GM23338 (cell line): ENCODE results near the gene GPC5. TPM values are rescaled to one million over a fixed set of nuclear protein-coding genes. Genes with fewer than 3 reads are reported as not detected.

Experiments
- ATAC-seq: fragments of 200-7000 bp; cut with Tn5 transposase; 3 replicates; pipeline ENCODE4 v1.9.1; 2020
- DNase-seq: peaks from one replicate; pipeline ENCODE4 v3.0.0-alpha.2; 2015; ENCODE audit warnings: low spot score
- H2AFZ ChIP-seq: fragments of 200-600 bp; sonication (generic); 2 replicates; pipeline ENCODE4 v1.8.0; 2016; ENCODE audit warnings: antibody characterized with exemption, mild to moderate bottlenecking, moderate library complexity
- H3F3A ChIP-seq: fragments of 200-600 bp; sonication (generic); replicated peaks from 2 replicates; pipeline ENCODE4 v1.8.0; 2017; ENCODE audit warnings: antibody characterized with exemption, mixed run types, low read depth
- H3K27ac ChIP-seq: fragments of 200-600 bp; sonication (generic); 2 replicates; pipeline ENCODE4 v1.6.1; 2016; ENCODE audit warnings: low read depth
- H3K27me3 ChIP-seq: fragments of 200-600 bp; sonication (generic); 2 replicates; pipeline ENCODE4 v1.8.0; 2016; ENCODE audit warnings: mild to moderate bottlenecking, mixed run types, moderate library complexity; ENCODE audit not compliant: insufficient read depth
- H3K36me3 ChIP-seq: fragments of 200-600 bp; sonication (generic); 2 replicates; pipeline ENCODE4 v1.8.0; 2016; ENCODE audit warnings: mild to moderate bottlenecking; ENCODE audit not compliant: insufficient read depth
- H3K4me1 ChIP-seq: fragments of 200-600 bp; sonication (generic); 2 replicates; pipeline ENCODE4 v1.8.0; 2016; ENCODE audit warnings: mild to moderate bottlenecking, moderate library complexity; ENCODE audit not compliant: insufficient read depth
- H3K4me2 ChIP-seq: fragments of 200-600 bp; sonication (generic); 2 replicates; pipeline ENCODE4 v1.7.1; 2017; ENCODE audit warnings: mixed run types
- H3K4me3 ChIP-seq: fragments of 200-600 bp; sonication (generic); 2 replicates; pipeline ENCODE4 v1.6.1; 2016; ENCODE audit warnings: mixed run types
- H3K79me2 ChIP-seq: fragments of 200-600 bp; sonication (generic); replicated peaks from 2 replicates; pipeline ENCODE4 v1.8.0; 2017; ENCODE audit warnings: mild to moderate bottlenecking; ENCODE audit not compliant: insufficient read depth
- H3K9me2 ChIP-seq: fragments of 200-600 bp; sonication (generic); 2 replicates; pipeline ENCODE4 v1.8.0; 2017; ENCODE audit not compliant: insufficient read depth
- H4K20me1 ChIP-seq: fragments of 200-600 bp; sonication (generic); replicated peaks from 2 replicates; pipeline ENCODE4 v1.8.0; 2017; ENCODE audit warnings: mild to moderate bottlenecking; ENCODE audit not compliant: insufficient read depth
- H3K27ac Mint-ChIP-seq: 2 replicates; pipeline ENCODE4 v1.8.0; 2020; ENCODE audit warnings: inconsistent platforms, mild to moderate bottlenecking, moderate library complexity, mixed read lengths
- H3K27me3 Mint-ChIP-seq: 3 replicates; pipeline ENCODE4 v1.8.0; 2022; ENCODE audit warnings: low read depth, mild to moderate bottlenecking, moderate library complexity, mixed read lengths, inconsistent platforms; ENCODE audit not compliant: insufficient read depth, poor library complexity
- H3K36me3 Mint-ChIP-seq: 3 replicates; pipeline ENCODE4 v1.8.0; 2021; ENCODE audit warnings: low read depth, mild to moderate bottlenecking, inconsistent platforms, moderate library complexity, mixed read lengths
- H3K4me1 Mint-ChIP-seq: 3 replicates; pipeline ENCODE4 v1.8.0; 2020; ENCODE audit warnings: mild to moderate bottlenecking, inconsistent platforms, mixed read lengths
- H3K4me3 Mint-ChIP-seq: 3 replicates; pipeline ENCODE4 v1.8.0; 2021; ENCODE audit warnings: moderate library complexity, mild to moderate bottlenecking, inconsistent platforms, mixed read lengths
- H3K9me3 Mint-ChIP-seq: 3 replicates; pipeline ENCODE4 v1.8.0; 2020; ENCODE audit warnings: moderate library complexity, mild to moderate bottlenecking, inconsistent platforms, mixed read lengths
- CREB1 ChIP-seq: fragments of 250-450 bp; sonication (Bioruptor Pico); IDR thresholded peaks from 2 replicates; pipeline ENCODE4 v1.5.0; 2020; ENCODE audit warnings: low read depth, mild to moderate bottlenecking, moderate library complexity
- EZH2 ChIP-seq: fragments of 200-600 bp; sonication (generic); IDR thresholded peaks from one replicate; pipeline ENCODE4 v1.8.0; 2017; ENCODE audit warnings: antibody characterized with exemption, mild to moderate bottlenecking, low read depth; ENCODE audit not compliant: unreplicated experiment
- EZH2phosphoT487 ChIP-seq: fragments of 200-600 bp; sonication (generic); IDR thresholded peaks from one replicate; pipeline ENCODE4 v1.8.1; 2018; ENCODE audit warnings: antibody characterized with exemption; ENCODE audit not compliant: unreplicated experiment
- JUNB ChIP-seq: IDR thresholded peaks from one replicate; pipeline ENCODE4 v1.6.1; 2016; ENCODE audit warnings: antibody characterized with exemption; ENCODE audit not compliant: unreplicated experiment
- NANOG ChIP-seq: IDR thresholded peaks from 2 replicates; pipeline ENCODE4 v1.6.1; 2016; ENCODE audit warnings: antibody characterized with exemption, borderline replicate concordance
- POLR2AphosphoS5 ChIP-seq: IDR thresholded peaks from 2 replicates; pipeline ENCODE4 v1.6.1; 2016; ENCODE audit warnings: antibody characterized with exemption, low read depth
- ZNF114 ChIP-seq: fragments of 250-450 bp; sonication (Bioruptor Pico); IDR thresholded peaks from 2 replicates; pipeline ENCODE4 v1.5.0; 2020; ENCODE audit warnings: mild to moderate bottlenecking, moderate library complexity
- polyA plus RNA-seq: library from polyadenylated mRNA; unstranded; fragments of >200 nt; fragmentation: Nextera tagmentation; extraction: Ambion mirVana; gene quantifications from 2 replicates; pipeline ENCODE4 v1.2.1, GENCODE V29; 2016
- total RNA-seq: library from RNA; depleted of rRNA; stranded (reverse); fragments of >200 nt; shearing (Covaris generic); gene quantifications from 2 replicates; pipeline ENCODE4 v1.2.3, GENCODE V29; 2014
- TF ChIP-seq, protein P1 (sequence below), 2 experiments: fragments of 200-600 bp in 1 of 2; sonication (generic) in 1 of 2; conservative IDR thresholded peaks; 2 replicates each; pipeline versions ENCODE4 v1.5.1 to v1.6.1; 2016 to 2017; ENCODE audit warnings: antibody characterized with exemption in 2 of 2, low read depth in 2 of 2, mild to moderate bottlenecking in 2 of 2, moderate library complexity in 1 of 2
- TF ChIP-seq, protein P2 (sequence below): IDR thresholded peaks from one replicate; pipeline ENCODE4 v1.6.1; 2018; ENCODE audit warnings: antibody characterized with exemption; ENCODE audit not compliant: unreplicated experiment

Gene GPC5
- total and polyA plus RNA-seq, 2 experiments from 2014 or later = 0.95 to 1.1 TPM

DNA sequence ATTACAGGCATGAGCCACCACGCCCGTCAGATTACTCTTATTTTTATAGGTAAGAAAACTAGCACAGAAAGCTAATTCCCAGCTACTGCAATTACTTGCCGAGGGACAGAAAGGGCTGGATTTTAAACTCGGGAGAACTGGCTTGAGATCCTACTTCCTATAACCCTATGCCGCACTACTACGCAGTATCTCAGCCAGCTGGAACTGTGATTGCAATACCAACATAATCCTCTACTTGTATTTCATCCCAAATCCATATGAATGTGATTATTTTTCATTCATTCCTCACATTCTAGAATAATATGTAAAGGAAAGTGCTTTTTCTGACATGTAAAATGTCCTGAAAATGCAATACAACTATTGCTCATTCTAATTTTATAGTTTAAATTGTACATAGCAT is 1054.4 kb downstream of the GPC5 start:
- no peak overlapping the region for H2AFZ ChIP-seq
- no peaks in the 10 kb centered on the region for H3F3A ChIP-seq
- no peak for TF ChIP-seq ZNF114 (CRISPR knock-in tag)
- no peak for TF ChIP-seq JUNB
- TF ChIP-seq EZH2phosphoT487 = no peak
- TF ChIP-seq EZH2 = no peak
- TF ChIP-seq, protein P1, sequence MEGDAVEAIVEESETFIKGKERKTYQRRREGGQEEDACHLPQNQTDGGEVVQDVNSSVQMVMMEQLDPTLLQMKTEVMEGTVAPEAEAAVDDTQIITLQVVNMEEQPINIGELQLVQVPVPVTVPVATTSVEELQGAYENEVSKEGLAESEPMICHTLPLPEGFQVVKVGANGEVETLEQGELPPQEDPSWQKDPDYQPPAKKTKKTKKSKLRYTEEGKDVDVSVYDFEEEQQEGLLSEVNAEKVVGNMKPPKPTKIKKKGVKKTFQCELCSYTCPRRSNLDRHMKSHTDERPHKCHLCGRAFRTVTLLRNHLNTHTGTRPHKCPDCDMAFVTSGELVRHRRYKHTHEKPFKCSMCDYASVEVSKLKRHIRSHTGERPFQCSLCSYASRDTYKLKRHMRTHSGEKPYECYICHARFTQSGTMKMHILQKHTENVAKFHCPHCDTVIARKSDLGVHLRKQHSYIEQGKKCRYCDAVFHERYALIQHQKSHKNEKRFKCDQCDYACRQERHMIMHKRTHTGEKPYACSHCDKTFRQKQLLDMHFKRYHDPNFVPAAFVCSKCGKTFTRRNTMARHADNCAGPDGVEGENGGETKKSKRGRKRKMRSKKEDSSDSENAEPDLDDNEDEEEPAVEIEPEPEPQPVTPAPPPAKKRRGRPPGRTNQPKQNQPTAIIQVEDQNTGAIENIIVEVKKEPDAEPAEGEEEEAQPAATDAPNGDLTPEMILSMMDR (conservative IDR thresholded peaks at IDR 0.05; ENCODE audit: low read depth in 2 of 2) = no peak

GRCh38 chr13:92459306-92459705 is 1060.9 kb downstream of the GPC5 start:
- no peak for DNase-seq
- H3F3A ChIP-seq = no peaks in the 10 kb centered on the region
- H3K27ac Mint-ChIP-seq = no peak overlapping the region
- H3K9me3 Mint-ChIP-seq = no peaks in the 10 kb centered on the region
- no peak overlapping the region for H3K4me3 Mint-ChIP-seq
- H3K4me1 ChIP-seq = no peaks in the 10 kb centered on the region
- H3K27ac ChIP-seq = no peak overlapping the region
- H3K27me3 ChIP-seq = no peaks in the 10 kb centered on the region
- no peak for ATAC-seq
- no peaks in the 10 kb centered on the region for H3K27me3 Mint-ChIP-seq
- no peak overlapping the region for H3K4me2 ChIP-seq
- H2AFZ ChIP-seq = no peak overlapping the region
- H3K79me2 ChIP-seq = no peaks in the 10 kb centered on the region
- H3K4me3 ChIP-seq = no peak overlapping the region
- no peaks in the 10 kb centered on the region for H4K20me1 ChIP-seq
- H3K36me3 ChIP-seq = no peaks in the 10 kb centered on the region
- H3K36me3 Mint-ChIP-seq = no peaks in the 10 kb centered on the region
- H3K4me1 Mint-ChIP-seq = no peaks in the 10 kb centered on the region
- no peaks in the 10 kb centered on the region for H3K9me2 ChIP-seq
- TF ChIP-seq EZH2 (no peak), POLR2AphosphoS5 (no peak), JUNB (no peak), EZH2phosphoT487 (no peak), NANOG (no peak), CREB1 (no peak)
- TF ChIP-seq, protein P2, sequence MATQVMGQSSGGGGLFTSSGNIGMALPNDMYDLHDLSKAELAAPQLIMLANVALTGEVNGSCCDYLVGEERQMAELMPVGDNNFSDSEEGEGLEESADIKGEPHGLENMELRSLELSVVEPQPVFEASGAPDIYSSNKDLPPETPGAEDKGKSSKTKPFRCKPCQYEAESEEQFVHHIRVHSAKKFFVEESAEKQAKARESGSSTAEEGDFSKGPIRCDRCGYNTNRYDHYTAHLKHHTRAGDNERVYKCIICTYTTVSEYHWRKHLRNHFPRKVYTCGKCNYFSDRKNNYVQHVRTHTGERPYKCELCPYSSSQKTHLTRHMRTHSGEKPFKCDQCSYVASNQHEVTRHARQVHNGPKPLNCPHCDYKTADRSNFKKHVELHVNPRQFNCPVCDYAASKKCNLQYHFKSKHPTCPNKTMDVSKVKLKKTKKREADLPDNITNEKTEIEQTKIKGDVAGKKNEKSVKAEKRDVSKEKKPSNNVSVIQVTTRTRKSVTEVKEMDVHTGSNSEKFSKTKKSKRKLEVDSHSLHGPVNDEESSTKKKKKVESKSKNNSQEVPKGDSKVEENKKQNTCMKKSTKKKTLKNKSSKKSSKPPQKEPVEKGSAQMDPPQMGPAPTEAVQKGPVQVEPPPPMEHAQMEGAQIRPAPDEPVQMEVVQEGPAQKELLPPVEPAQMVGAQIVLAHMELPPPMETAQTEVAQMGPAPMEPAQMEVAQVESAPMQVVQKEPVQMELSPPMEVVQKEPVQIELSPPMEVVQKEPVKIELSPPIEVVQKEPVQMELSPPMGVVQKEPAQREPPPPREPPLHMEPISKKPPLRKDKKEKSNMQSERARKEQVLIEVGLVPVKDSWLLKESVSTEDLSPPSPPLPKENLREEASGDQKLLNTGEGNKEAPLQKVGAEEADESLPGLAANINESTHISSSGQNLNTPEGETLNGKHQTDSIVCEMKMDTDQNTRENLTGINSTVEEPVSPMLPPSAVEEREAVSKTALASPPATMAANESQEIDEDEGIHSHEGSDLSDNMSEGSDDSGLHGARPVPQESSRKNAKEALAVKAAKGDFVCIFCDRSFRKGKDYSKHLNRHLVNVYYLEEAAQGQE = no peak
- TF ChIP-seq, protein P1 (conservative IDR thresholded peaks at IDR 0.05; ENCODE audit: low read depth in 2 of 2) = no peak

More for the DNA sequence above, 1054.4 kb downstream of the GPC5 start:
- no peaks in the 10 kb centered on the region for H4K20me1 ChIP-seq
- H3K79me2 ChIP-seq = no peaks in the 10 kb centered on the region
- Mint-ChIP-seq H3K27ac (no peak overlapping the region), H3K27me3 (no peaks in the 10 kb centered on the region), H3K36me3 (no peaks in the 10 kb centered on the region), H3K4me3 (no peak overlapping the region), H3K9me3 (no peaks in the 10 kb centered on the region), H3K4me1 (no peaks in the 10 kb centered on the region)
- ATAC-seq = no peak
- H3K9me2 ChIP-seq = no peaks in the 10 kb centered on the region
- no peaks in the 10 kb centered on the region for H3K36me3 ChIP-seq
- no peak overlapping the region for H3K4me2 ChIP-seq
- no peaks in the 10 kb centered on the region for H3K27me3 ChIP-seq
- no peaks in the 10 kb centered on the region for H3K4me1 ChIP-seq
- no peak overlapping the region for H3K27ac ChIP-seq
- no peak for DNase-seq
- H3K4me3 ChIP-seq = no peak overlapping the region
